SHP77 treated with DMSO at 0.1 percent for 48 hours (cell line): Measurements from ENCODE around the gene CYP2B6.
"Not testable (repeated sequence)": the region's sequence is repeated elsewhere in the genome, so short reads cannot be mapped to it uniquely, and the experiment has no call there.

ENCODE experiments used
- DNase-seq: peaks from one replicate; lab custom pipeline; 2025; lab: John Stamatoyannopoulos, UW

The CYP2B6 gene

DNA sequence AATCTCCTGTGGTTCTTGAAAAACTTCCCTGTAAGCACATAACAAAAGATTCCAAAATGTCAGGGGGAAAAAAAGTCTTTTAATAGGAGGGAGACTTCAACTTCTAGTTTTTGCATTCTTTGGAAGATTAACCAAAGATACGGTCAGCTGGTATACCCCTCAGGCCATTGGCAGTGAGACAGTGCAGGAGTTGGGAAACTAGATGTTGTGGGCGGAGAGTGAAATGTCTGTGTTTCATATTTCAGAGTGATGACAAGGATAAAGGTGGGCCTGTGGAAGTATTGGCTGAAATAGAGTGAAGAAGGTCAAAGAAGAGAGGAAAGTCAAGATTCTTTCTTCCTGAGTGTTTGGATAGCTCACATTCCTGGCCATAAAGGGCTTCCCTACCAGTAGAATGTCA lies 40.8 kb downstream of the CYP2B6 start:
- DNase-seq = no peak

DNA sequence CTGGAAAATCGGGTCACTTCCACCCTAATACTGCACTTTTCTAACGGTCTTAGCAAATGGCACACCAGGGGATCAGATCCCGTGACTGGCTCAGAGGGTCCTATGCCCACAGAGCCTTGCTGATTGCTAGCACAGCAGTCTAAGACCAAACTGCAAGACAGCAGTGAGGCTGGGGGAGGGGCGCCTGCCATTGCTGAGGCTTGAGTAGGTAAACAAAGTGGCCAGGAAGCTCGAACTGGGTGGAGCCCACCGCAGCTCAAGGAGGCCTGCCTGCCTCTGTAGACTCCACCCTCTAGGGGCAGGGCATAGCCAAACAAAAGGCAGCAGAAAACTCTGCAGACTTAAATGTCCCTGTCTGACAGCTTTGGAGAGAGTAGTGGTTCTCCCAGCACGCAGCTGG lies 42.2 kb downstream of the CYP2B6 start:
- DNase-seq = not testable (repeated sequence)

DNA sequence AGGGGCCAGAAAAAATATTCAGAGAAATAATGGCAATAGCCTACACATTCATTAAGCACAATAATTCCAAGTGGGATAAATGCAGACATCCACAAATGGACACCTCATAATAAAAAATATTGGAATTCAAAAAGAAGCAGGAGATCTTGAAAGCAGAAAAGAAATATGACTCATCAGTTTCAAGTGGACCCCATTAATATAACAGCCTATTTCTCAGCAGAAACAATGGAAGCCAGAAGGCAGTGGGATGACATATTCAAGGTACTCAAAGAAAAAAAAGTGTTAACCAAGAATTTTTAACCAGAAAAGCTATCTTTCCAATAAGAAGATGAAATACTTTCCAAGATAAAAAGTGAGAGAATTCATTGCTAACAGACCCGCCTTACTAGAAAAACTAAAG lies 48.7 kb downstream of the CYP2B6 start:
- no peak for DNase-seq

DNA sequence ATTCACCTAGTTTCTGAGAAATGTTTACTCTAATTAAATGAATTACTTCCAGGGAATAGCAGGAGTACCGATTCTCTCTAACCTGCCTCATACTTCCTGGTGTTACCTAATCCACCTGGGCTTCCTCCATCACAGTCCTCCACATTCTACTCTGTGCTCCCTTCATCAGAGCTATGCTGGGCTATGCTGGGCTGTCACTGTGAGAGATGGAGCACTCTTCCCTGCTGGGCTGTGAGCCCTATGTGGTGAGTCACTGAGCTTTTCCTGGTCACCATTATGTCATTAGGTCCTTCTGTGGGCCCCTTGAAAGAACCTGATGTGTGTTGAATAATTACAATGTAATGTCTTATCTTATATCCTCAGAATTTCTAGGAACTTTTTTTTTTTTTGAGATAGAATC lies 54.0 kb downstream of the CYP2B6 start:
- DNase-seq = not testable (repeated sequence)

DNA sequence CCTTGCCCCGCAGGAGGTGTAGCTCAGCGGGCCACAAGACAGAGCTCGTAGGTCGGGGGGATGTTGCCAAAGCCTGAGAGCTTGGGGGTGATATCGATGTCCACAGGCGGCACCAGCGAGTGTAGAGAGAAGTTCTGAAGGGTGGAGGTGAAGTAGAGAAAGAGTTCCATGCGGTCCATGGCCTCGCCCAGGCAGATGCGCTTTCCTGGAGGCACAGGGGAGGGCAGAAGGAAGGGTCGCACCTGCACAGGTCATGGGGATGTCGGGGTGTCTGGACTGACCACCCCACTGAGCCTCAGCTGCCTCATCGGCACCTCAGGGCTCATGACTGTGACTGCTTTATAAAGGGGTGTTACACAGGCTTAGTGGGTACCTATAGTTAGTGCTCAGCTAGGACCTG lies 59.3 kb downstream of the CYP2B6 start:
- no peak for DNase-seq

DNA sequence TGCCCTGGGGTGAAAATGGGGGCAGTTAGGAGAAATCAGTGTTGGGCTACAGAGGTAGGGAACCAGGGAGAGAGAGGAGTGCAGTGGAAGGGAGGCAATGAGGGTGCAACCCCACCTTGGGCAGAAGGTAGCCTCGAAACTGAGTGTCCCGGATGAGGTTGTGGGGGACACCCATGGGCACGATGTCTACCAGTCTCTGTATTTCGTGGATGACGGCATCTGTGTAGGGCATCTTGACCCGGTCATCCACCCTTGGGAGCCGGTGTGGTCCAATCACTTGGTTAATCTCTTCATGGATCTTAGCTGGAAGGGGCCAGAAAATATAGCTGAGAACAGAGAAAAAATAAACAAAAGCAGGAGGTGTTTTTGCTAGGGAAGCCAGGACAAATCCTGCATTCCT lies 61.1 kb downstream of the CYP2B6 start:
- not testable (repeated sequence) for DNase-seq

DNA sequence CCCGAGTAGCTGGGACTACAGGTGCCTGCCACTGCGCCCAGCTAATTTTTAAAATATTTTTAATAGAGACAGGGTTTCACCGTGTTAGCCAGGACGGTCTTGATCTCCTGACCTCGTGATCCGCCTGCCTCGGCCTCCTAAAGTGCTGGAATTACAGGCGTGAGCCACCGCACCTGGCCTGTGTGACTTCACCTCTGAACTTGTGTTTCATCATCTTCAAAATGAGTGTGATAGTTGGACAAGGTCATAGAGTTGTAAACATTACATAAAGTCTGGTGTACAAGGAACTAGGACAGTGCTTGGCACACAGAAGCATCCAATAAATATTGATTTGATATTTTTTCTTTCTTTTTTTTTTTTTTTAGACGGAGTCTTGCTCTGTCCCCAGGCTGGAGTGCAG lies 62.2 kb downstream of the CYP2B6 start:
- not testable (repeated sequence) for DNase-seq

DNA sequence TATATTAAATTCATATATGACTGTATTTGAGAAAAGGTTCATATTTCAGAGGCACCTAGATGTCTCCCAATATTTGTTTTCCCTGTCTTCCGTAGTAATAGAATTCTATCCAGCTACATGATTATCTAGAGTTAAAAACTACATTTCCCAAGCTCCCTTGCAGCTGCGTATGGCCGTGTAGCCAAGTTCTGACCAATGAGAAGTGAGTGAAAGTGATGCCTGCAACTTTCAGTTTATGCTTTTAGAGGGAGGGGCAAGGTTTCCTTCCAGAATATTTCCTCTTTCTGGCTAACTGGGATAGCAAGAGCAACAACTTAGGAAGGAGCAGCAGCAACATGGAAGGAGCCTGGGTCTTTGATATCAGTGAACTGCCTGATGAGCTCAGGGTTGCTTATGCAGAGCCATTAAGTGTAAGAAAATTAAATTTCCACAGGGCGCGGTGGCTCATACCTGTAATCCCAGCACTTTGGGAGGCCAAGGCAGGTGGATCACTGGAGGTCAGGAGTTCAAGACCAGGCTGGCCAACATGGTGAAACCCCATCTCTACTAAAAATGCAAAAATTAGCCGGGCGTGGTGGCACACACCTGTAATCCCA lies 74.0 kb downstream of the CYP2B6 start:
- no peak for DNase-seq
